ENCODE results near the gene SYT5.
A peak's percentile ranks its signal among the peaks of the same experiment; 100 is the strongest.

SYT5 gene

DNA sequence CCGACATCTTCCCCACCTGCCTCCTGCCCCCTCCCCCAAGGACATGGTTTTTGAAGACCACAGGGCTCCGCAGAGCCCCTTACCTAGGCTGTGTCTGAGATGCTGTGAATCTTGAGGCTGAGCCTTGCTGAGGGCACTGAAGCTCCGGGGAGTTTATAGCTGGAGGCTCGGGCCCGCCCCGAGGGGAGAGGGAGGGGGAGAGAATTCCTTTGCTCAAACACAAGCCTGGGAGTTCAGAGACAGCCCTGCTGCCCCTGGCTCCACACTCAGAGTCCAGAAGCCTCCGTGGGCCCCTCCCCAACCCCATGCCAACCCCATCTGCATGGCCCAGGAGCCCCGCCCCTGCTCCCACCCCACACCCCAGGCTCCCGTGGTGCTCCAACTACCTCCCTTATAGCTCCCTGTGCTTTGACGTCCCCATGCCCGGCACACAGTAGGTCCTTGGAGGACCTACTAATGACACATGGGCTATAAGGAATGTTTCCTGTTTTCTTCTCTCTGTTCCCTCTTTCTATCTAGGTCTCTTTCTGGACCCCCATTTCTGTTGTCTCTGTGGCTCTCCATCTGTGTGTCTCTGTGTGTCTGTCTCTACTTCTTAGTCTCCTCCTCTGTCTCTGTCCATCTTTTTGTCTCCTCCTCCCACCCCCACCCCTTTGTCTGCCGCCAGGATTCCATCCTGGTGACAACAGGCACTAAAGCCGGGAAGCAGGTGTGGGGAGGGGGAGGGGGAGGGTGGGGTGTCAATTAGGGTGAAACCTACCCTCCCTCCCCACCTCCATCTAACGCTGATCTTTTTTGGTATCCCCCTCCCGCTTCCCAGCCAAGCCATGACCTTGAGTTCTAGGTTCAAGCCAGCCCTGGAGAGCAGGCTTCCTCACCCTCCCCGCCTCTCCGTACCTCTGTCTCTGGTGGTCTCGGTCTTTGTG is 30.7 kb downstream of the SYT5 start, which contains the start of gene TNNT1:
Gene TNNT1 (minus strand): TSS at position 129 of the 926 bp plus-strand sequence. CDS start 2,049 bp downstream, outside the sequence.
- no peak for TF ChIP-seq TAF1 (IDR thresholded peaks at IDR 0.05; ENCODE audit: borderline replicate concordance, insufficient read depth, low read length)
- no peak for TF ChIP-seq SIN3A (IDR thresholded peaks at IDR 0.05; ENCODE audit: borderline replicate concordance, insufficient read depth, low read length)
- TF ChIP-seq POLR2AphosphoS5 (IDR thresholded peaks at IDR 0.05; ENCODE audit: low read depth, low read length): no peak
- TF ChIP-seq, protein P1, sequence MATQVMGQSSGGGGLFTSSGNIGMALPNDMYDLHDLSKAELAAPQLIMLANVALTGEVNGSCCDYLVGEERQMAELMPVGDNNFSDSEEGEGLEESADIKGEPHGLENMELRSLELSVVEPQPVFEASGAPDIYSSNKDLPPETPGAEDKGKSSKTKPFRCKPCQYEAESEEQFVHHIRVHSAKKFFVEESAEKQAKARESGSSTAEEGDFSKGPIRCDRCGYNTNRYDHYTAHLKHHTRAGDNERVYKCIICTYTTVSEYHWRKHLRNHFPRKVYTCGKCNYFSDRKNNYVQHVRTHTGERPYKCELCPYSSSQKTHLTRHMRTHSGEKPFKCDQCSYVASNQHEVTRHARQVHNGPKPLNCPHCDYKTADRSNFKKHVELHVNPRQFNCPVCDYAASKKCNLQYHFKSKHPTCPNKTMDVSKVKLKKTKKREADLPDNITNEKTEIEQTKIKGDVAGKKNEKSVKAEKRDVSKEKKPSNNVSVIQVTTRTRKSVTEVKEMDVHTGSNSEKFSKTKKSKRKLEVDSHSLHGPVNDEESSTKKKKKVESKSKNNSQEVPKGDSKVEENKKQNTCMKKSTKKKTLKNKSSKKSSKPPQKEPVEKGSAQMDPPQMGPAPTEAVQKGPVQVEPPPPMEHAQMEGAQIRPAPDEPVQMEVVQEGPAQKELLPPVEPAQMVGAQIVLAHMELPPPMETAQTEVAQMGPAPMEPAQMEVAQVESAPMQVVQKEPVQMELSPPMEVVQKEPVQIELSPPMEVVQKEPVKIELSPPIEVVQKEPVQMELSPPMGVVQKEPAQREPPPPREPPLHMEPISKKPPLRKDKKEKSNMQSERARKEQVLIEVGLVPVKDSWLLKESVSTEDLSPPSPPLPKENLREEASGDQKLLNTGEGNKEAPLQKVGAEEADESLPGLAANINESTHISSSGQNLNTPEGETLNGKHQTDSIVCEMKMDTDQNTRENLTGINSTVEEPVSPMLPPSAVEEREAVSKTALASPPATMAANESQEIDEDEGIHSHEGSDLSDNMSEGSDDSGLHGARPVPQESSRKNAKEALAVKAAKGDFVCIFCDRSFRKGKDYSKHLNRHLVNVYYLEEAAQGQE (IDR thresholded peaks at IDR 0.05; ENCODE audit: insufficient read depth in 1 of 2, low read depth in 2 of 2, low read length in 2 of 2): no peak
- no peak for TF ChIP-seq FOXP2 (optimal IDR thresholded peaks at IDR 0.05; ENCODE audit: borderline replicate concordance, extremely low read depth, extremely low read length, insufficient read depth)

DNA sequence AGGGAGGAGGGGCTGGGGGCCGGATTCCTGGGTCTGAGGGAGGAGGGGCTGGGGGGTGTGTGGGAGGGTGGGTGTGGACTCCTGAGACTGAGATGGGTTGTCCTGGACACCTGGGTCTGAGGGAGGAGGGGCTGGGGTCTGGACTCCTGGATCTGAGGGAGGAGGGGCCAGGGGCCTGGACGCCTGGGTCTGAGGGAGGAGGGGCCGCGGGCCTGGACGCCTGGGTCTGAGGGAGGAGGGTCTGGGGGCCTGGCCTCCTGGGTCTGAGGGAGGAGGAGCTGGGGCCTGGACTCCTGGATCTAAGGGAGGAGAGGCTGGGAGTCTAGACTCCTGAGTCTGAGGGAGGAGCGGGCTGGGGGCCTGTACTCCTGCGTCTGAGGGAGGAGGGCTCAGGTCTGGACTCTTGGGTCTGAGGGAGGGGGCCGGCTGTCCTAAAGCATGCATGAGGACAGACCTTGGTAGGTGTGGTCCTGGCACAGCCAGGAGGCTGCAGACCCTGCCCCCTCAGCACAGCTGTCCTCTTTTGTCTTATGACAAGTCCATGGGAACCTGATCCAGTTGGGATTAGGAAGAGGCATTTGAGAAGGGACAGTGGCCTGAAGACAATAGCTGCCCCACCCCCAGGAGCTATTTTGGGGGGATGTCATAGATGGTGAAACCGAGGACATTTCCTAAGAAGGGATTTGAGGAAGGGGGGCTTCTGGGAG is 32.4 kb downstream of the SYT5 start:
- TF ChIP-seq POLR2AphosphoS5 (IDR thresholded peaks at IDR 0.05; ENCODE audit: low read depth, low read length) (no peak), FOXP2 (optimal IDR thresholded peaks at IDR 0.05; ENCODE audit: borderline replicate concordance, extremely low read depth, extremely low read length, insufficient read depth) (no peak), TAF1 (IDR thresholded peaks at IDR 0.05; ENCODE audit: borderline replicate concordance, insufficient read depth, low read length) (no peak), SIN3A (IDR thresholded peaks at IDR 0.05; ENCODE audit: borderline replicate concordance, insufficient read depth, low read length) (no peak)
- TF ChIP-seq, protein P1 (IDR thresholded peaks at IDR 0.05; ENCODE audit: insufficient read depth in 1 of 2, low read depth in 2 of 2, low read length in 2 of 2): no peak

DNA sequence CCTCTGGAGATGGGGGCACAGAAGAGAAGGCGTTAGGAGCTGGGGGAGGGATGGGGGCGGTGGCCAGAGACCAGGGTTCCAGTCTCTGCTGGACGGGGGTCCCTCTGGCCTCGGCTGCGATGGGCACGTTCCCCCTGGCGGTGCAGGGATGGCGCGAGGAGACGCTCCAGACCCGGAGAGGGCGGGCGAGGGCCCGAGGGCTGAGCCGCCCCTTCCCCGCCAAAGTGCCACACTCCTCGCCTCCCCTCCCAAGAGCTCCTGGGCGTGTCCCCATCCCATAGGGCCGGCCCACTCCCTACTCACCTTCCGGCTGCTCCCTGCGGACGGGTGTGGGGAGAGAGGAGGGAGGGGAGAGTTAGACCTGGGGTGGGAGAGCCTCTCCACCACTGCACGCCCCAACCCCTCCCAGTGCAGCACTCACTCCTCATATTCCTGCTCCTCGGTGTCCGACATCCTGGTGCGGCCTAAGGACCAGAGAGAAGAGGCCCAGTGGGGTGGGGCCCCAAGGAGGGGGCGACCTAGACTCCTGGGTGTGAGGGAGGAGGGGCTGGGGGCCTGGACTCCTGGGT is 33.3 kb downstream of the SYT5 start:
- no peak for TF ChIP-seq SIN3A (IDR thresholded peaks at IDR 0.05; ENCODE audit: borderline replicate concordance, insufficient read depth, low read length)
- TF ChIP-seq FOXP2 (optimal IDR thresholded peaks at IDR 0.05; ENCODE audit: borderline replicate concordance, extremely low read depth, extremely low read length, insufficient read depth): peak; percentile 42

- no peak for TF ChIP-seq SIN3A (IDR thresholded peaks at IDR 0.05; ENCODE audit: borderline replicate concordance, insufficient read depth, low read length)
- TF ChIP-seq TAF1 (IDR thresholded peaks at IDR 0.05; ENCODE audit: borderline replicate concordance, insufficient read depth, low read length): no peak
- TF ChIP-seq, protein P1 (IDR thresholded peaks at IDR 0.05; ENCODE audit: insufficient read depth in 1 of 2, low read depth in 2 of 2, low read length in 2 of 2): no peak
- TF ChIP-seq FOXP2 (optimal IDR thresholded peaks at IDR 0.05; ENCODE audit: borderline replicate concordance, extremely low read depth, extremely low read length, insufficient read depth): no peak
- no peak for TF ChIP-seq POLR2AphosphoS5 (IDR thresholded peaks at IDR 0.05; ENCODE audit: low read depth, low read length)
Observed at GRCh38 chr19:55146078-55146704, 33.9 kb downstream of the SYT5 start.

DNA sequence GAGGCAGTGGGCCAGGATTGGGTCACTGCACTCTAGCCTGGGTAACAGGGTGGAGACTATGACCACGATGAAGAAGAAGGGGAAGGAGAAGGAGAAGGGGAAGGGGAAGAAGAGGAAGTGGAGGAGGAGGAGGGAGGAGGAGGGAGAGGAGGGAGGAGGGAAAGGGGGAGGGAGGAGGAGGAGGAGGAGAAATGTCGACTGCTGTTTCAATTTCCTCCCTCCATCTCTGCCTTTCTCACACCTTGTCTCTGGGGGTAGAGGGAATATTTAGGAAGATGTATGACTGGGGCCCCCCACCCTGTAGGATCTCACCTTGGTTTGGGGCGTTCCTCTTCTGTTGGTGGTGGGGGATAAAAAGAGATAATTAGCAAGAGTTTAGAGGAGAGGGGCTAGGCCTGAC is 34.9 kb downstream of the SYT5 start:
- TF ChIP-seq POLR2AphosphoS5 (IDR thresholded peaks at IDR 0.05; ENCODE audit: low read depth, low read length) (no peak), TAF1 (IDR thresholded peaks at IDR 0.05; ENCODE audit: borderline replicate concordance, insufficient read depth, low read length) (no peak), FOXP2 (optimal IDR thresholded peaks at IDR 0.05; ENCODE audit: borderline replicate concordance, extremely low read depth, extremely low read length, insufficient read depth) (no peak), SIN3A (IDR thresholded peaks at IDR 0.05; ENCODE audit: borderline replicate concordance, insufficient read depth, low read length) (no peak)
- TF ChIP-seq, protein P1 (IDR thresholded peaks at IDR 0.05; ENCODE audit: insufficient read depth in 1 of 2, low read depth in 2 of 2, low read length in 2 of 2): no peak

Data from PFSK-1 (cell line).